HG03457 (cell line): ENCODE results near the gene AGO4.

Experiments used
- ATAC-seq: cut with Tn5 transposase; IDR thresholded peaks from one replicate; pipeline ENCODE4 v1.9.1; 2021; ENCODE audit warnings: moderate number of reproducible peaks; ENCODE audit not compliant: unreplicated experiment

The AGO4 gene

DNA sequence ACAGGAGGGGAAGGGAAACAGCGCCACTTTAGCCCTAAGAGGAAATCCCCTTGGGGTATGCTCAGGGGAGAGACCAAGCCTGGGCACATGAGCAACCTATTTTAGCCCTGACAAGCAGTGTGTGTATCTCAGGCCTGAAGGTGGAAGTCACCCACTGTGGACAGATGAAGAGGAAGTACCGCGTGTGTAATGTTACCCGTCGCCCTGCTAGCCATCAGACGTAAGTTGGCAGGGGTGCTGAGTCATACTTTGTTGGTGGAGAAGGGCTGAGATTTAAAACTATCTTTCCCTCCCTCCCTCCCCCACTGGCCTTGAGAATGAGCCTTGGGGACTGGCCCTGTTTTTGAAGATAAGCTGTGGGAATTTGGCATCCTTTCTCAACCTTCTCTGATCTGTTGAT lies 86.4 kb downstream of the AGO4 start:
- no peak for ATAC-seq

DNA sequence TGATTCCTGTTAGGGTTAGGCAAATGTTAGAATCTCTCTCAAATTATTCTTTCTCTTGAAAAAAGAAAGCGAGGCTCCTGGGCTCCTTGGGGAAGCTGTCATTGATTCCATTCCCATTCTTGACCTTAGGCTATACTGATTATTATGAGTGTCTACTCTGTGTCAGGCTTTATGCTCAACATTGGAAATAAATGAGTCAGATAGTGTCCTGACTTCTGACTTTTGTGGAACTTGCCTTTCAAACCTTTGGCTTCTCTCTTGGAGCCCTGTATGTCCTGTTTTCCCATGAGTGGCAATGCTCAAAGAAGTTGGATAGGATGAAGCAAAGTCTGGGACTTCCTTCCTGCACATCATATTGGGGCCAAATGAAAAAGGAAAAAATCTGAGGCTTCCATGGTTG lies 86.8 kb downstream of the AGO4 start:
- no peak for ATAC-seq

DNA sequence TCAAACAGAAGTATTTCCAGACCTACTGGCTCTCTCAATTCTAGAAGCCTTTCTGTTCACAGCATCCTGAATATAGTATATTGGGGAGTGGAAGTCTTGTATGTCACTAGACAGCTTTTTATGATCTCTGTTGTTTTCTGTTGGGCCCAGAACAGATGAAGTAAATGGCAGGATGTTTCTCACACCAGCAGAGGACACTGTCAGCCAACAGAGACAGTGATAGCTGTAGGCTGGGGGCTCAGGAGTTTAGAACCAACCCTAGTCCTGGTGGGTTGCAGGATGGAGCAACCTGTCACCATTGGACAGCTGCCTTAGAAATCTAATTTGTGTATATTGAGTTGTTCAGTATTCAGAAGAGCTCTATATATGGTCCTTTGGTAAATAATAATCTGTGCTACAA lies 92.1 kb downstream of the AGO4 start:
- no peak for ATAC-seq

DNA sequence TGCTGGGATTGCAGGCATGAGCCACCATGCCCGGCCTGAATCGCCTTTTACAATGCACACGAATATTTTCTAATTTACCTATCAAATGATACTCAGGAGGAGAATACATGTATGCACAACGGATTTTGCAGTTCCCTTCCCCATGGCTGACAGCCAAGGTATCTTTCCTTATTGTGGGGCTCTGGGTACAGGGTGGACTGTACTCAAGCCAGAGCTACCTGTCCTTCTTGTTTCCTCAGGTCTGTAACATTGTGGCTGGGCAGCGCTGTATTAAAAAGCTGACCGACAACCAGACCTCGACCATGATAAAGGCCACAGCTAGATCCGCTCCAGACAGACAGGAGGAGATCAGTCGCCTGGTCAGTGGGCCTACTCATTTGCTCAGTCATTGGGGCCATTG lies 93.4 kb downstream of the AGO4 start:
- no peak for ATAC-seq

DNA sequence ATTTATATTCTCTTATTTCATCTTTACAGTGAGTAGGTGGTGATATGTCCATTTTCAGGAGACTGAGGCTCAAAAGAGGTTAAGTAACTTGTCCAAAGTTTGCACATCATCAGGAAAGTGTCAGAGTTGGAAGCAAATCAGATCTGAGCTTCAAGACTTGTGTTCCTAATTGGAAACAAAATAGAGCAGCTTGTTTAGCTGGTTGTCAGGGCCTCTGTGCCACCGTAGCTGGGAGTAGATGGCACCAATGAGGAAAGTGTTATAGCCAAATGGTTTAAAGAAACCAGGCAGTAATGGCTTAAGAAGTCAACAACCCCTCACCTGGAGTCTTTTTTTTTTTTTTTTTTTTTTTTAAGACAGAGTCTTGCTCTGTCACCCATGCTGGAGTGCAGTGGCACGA lies 94.9 kb downstream of the AGO4 start:
- ATAC-seq = no peak
